Measurements from ENCODE around the gene GTPBP4. TPM values are rescaled to one million over a fixed set of nuclear protein-coding genes. Genes with fewer than 3 reads are reported as not detected.
"Not testable (repeated sequence)": the region's sequence is repeated elsewhere in the genome, so short reads cannot be mapped to it uniquely, and the experiment has no call there.

Gene GTPBP4
- total RNA-seq, 2 experiments from 2014 or later: 107 TPM

GRCh38 chr10:1057106-1057657, 68.9 kb downstream of the GTPBP4 start:
- peak overlapping the region; percentile 92 for H3K4me3 Mint-ChIP-seq
- CTCF ChIA-PET: interaction anchor here (1.1 kb wide), 1 partner anchor 53 kb away, joined by 3 read pairs; no protein-coding TSS in a partner anchor
- no peak for DNase-seq
- intact Hi-C loops (cut with micrococcal nuclease): no loop called here
- peaks cover 25% of the 10 kb centered on the region for H3K36me3 Mint-ChIP-seq
- H3K27me3 Mint-ChIP-seq: no peaks in the 10 kb centered on the region
- peak overlapping the region; percentile 93 for H3K27ac Mint-ChIP-seq
- no peaks in the 10 kb centered on the region for H3K9me3 Mint-ChIP-seq
- POLR2A ChIA-PET: interaction anchor here (1.7 to 2.5 kb wide), 2 partner anchors 8 to 69 kb away, joined by 7 to 11 read pairs; partner anchors contain the start of genes GTPBP4 and IDI1
- H3K4me1 Mint-ChIP-seq (ENCODE audit: low read depth): peaks cover 82% of the 10 kb centered on the region

GRCh38 chr10:1058017-1058416, 69.8 kb downstream of the GTPBP4 start:
- H3K4me3 Mint-ChIP-seq: peak overlapping the region; percentile 92
- peaks cover 22% of the 10 kb centered on the region for H3K36me3 Mint-ChIP-seq
- intact Hi-C loops (cut with micrococcal nuclease): no loop called here
- H3K4me1 Mint-ChIP-seq (ENCODE audit: low read depth): peaks cover 82% of the 10 kb centered on the region
- H3K9me3 Mint-ChIP-seq: no peaks in the 10 kb centered on the region
- CTCF ChIA-PET: interaction anchor here (1.1 kb wide), 1 partner anchor 52 kb away, joined by 3 read pairs; no protein-coding TSS in a partner anchor
- POLR2A ChIA-PET: interaction anchor here (1.7 kb wide), 1 partner anchor 9 kb away, joined by 7 read pairs; the partner anchor contains the start of gene IDI1
- no peaks in the 10 kb centered on the region for H3K27me3 Mint-ChIP-seq
- peak overlapping the region; percentile 93 for H3K27ac Mint-ChIP-seq
- DNase-seq: no peak

- Mint-ChIP-seq H3K27ac (peak overlapping the region; percentile 62), H3K4me1 (ENCODE audit: low read depth) (peaks cover 79% of the 10 kb centered on the region)
- intact Hi-C loops (cut with micrococcal nuclease): loop anchor here (5.0 kb wide), 1 partner anchor 52 kb away; no protein-coding TSS in a partner anchor
These were observed 71.7 kb downstream of the GTPBP4 start for GRCh38 chr10:1059902-1060301.

GRCh38 chr10:1061930-1062774, 73.9 kb downstream of the GTPBP4 start:
- H3K27ac Mint-ChIP-seq: peak overlapping the region; percentile 74
- no peak for DNase-seq
- CTCF ChIA-PET: no interaction called here
- H3K9me3 Mint-ChIP-seq: no peaks in the 10 kb centered on the region
- peaks cover 7% of the 10 kb centered on the region for H3K36me3 Mint-ChIP-seq
- peak overlapping the region; percentile 7 for H3K4me3 Mint-ChIP-seq
- no peaks in the 10 kb centered on the region for H3K27me3 Mint-ChIP-seq
- intact Hi-C loops (cut with micrococcal nuclease): loop anchor here (5.0 kb wide), 1 partner anchor 50 kb away; no protein-coding TSS in a partner anchor
- POLR2A ChIA-PET: no interaction called here
- H3K4me1 Mint-ChIP-seq (ENCODE audit: low read depth): peaks cover 73% of the 10 kb centered on the region

More at GRCh38 chr10:1059902-1060301, 71.7 kb downstream of the GTPBP4 start:
- no peaks in the 10 kb centered on the region for H3K9me3 Mint-ChIP-seq
- DNase-seq: no peak
- H3K36me3 Mint-ChIP-seq: peaks cover 12% of the 10 kb centered on the region
- H3K4me3 Mint-ChIP-seq: no peak overlapping the region
- no peaks in the 10 kb centered on the region for H3K27me3 Mint-ChIP-seq
- ChIA-PET POLR2A (no interaction called here), CTCF (no interaction called here)

- H3K27me3 Mint-ChIP-seq: no peaks in the 10 kb centered on the region
- H3K27ac Mint-ChIP-seq: peak overlapping the region; percentile 74
- H3K4me3 Mint-ChIP-seq: no peak overlapping the region
- H3K9me3 Mint-ChIP-seq: no peaks in the 10 kb centered on the region
- ChIA-PET CTCF (interaction anchor here (0.6 kb wide), 1 partner anchor 13 kb away, joined by 3 read pairs; no protein-coding TSS in a partner anchor), POLR2A (interaction anchor here (0.6 to 1.4 kb wide), 2 partner anchors 14 to 207 kb away, joined by 3 read pairs; partner anchors contain the start of gene IDI1)
- DNase-seq: peak; percentile 27
- H3K4me1 Mint-ChIP-seq (ENCODE audit: low read depth): peaks cover 72% of the 10 kb centered on the region
- peaks cover under 1% of the 10 kb centered on the region for H3K36me3 Mint-ChIP-seq
- intact Hi-C loops (cut with micrococcal nuclease): loop anchor here (5.0 kb wide), 1 partner anchor 49 kb away; no protein-coding TSS in a partner anchor
These were observed 75.1 kb downstream of the GTPBP4 start for GRCh38 chr10:1063232-1063865.

GRCh38 chr10:1064964-1065247, 76.7 kb downstream of the GTPBP4 start:
- peaks cover 74% of the 10 kb centered on the region for H3K4me1 Mint-ChIP-seq (ENCODE audit: low read depth)
- no peak for DNase-seq
- no peaks in the 10 kb centered on the region for H3K36me3 Mint-ChIP-seq
- peak overlapping the region; percentile 21 for H3K27ac Mint-ChIP-seq
- H3K27me3 Mint-ChIP-seq: no peaks in the 10 kb centered on the region
- ChIA-PET POLR2A (interaction anchor here (0.6 kb wide), 1 partner anchor 616 kb away, joined by 3 read pairs; no protein-coding TSS in a partner anchor), CTCF (interaction anchor here (1.6 kb wide), 1 partner anchor 15 kb away, joined by 3 read pairs; no protein-coding TSS in a partner anchor)
- intact Hi-C loops (cut with micrococcal nuclease): loop anchor here (5.0 kb wide), 1 partner anchor 47 kb away; no protein-coding TSS in a partner anchor
- H3K9me3 Mint-ChIP-seq: no peaks in the 10 kb centered on the region
- H3K4me3 Mint-ChIP-seq: no peak overlapping the region

- POLR2A ChIA-PET; H3K27ac Mint-ChIP-seq; intact Hi-C loops (cut with micrococcal nuclease); CTCF ChIA-PET; H3K27me3 Mint-ChIP-seq; H3K36me3 Mint-ChIP-seq; H3K9me3 Mint-ChIP-seq; DNase-seq; H3K4me3 Mint-ChIP-seq: not testable (repeated sequence)
- H3K4me1 Mint-ChIP-seq (ENCODE audit: low read depth): peaks cover 61% of the 10 kb centered on the region
These were observed 78.5 kb downstream of the GTPBP4 start for GRCh38 chr10:1066734-1067133.

- no peaks in the 10 kb centered on the region for H3K9me3 Mint-ChIP-seq
- peak overlapping the region; percentile 25 for H3K27ac Mint-ChIP-seq
- no peak for DNase-seq
- ChIA-PET CTCF (no interaction called here), POLR2A (interaction anchor here (0.9 kb wide), 1 partner anchor 20 kb away, joined by 3 read pairs; the partner anchor contains the start of gene IDI1)
- intact Hi-C loops (cut with micrococcal nuclease): loop anchor here (1.0 kb wide), 1 partner anchor 26 kb away; no protein-coding TSS in a partner anchor
- H3K36me3 Mint-ChIP-seq: peaks cover 4% of the 10 kb centered on the region
- no peak overlapping the region for H3K4me3 Mint-ChIP-seq
- H3K4me1 Mint-ChIP-seq (ENCODE audit: low read depth): peaks cover 42% of the 10 kb centered on the region
- H3K27me3 Mint-ChIP-seq: no peaks in the 10 kb centered on the region
These were observed 80.4 kb downstream of the GTPBP4 start for GRCh38 chr10:1068380-1069361.

Other genes starting within 250 kb of the GTPBP4 start
- 10 to 100 TPM; 92.1 to 95.0 TPM for gene LARP4B, start 56.7 kb upstream of the GTPBP4 start, total RNA-seq
- gene IDI2, start 37.4 kb downstream of the GTPBP4 start, total RNA-seq: not detected
- 10 to 100 TPM; 83.1 to 83.8 TPM for gene IDI1, start 60.7 kb downstream of the GTPBP4 start, total RNA-seq
- 10 to 100 TPM; 18.1 to 19.4 TPM for gene WDR37, start 68.0 kb downstream of the GTPBP4 start, total RNA-seq

Measured in activated CD4-positive, alpha-beta memory T cell treated with anti-CD3 and anti-CD28 coated beads for 36 hours (primary cell).